Measurements from ENCODE around the gene PBX1.

Gene PBX1

DNA sequence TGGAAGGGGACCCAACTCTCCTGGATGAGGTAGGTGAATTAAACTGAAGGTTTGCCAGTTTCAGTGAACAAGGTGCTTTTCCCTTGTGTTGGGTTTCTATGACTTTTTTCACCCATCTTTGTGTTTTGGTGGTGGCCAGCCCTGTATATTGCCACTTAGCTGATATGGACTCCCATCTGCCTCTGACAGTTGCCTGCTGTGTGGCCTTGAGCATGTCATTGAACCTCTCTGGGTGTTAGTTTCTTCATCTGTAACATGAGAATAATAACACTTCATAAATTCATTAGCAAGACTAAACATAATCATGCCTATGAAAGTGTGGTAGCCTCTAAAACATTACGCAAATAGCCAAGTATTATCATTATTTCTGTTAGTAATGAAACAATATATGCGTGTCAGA, 141.7 kb downstream of the PBX1 start:
- no peak for DNase-seq (ENCODE audit: low spot score)

DNA sequence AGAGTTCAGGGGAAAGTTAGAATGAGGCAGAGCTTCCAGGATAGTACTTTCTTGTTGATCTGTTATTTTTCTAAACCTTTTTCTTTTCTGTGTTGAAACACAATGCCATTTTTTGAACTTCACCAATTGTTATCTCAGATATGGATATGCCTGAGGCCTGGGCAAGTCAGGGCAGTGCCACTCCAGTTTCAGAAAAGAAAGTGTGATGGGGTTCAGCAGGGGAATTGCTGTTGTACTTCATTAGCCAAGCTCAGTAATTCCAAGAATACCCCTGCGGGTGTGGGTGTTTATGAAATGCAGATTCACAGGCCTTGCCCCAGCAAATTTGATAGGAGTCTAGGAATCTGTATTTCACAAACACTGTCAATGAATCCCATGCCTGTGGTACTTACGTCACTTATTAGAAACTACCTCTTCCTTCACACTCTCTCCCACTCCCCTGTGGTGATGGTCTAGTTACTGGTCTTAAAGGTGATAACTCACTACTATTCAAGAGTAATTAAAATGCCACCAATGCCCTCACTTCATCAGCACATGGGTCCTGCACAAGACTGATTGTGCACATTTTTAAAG, 142.3 kb downstream of the PBX1 start:
- DNase-seq (ENCODE audit: low spot score) = no peak

DNA sequence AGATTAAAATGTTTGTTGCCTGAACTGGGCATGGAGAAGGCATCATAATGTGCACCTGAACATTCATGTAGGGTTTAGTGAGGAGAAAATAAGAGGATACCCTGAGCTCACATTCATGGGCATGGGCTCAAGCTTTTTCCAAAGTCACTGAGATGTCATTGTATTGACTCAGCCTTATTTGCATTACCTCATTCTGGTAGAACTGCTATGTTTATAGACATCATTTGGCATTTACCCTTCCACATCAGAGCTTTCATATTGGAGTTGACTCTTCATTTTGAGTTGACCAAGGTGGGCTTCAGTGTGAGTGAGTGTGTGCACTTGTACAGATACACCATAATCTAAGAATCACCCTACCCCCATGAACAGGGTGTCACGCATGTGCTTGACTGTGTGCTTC, 143.2 kb downstream of the PBX1 start:
- DNase-seq (ENCODE audit: low spot score) = no peak

DNA sequence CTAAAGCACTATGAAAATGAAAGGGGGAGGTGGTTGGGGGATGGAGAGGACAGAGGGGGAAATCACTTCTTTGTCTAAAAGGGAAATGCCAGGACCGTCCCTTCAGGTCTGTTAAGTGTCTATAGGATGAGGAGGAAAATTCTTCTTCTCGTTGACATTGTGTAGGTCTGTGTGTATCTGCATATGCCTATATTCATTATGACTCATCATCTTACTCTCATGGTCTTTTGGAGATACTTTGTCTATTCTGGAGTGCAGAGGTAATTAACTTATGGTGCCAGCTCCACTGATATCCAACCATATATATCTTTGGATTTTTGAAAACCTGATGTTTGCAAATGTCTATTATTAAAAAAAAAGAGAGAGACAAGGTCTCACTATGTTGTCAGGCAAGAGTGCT, 143.7 kb downstream of the PBX1 start:
- DNase-seq (ENCODE audit: low spot score) = no peak

DNA sequence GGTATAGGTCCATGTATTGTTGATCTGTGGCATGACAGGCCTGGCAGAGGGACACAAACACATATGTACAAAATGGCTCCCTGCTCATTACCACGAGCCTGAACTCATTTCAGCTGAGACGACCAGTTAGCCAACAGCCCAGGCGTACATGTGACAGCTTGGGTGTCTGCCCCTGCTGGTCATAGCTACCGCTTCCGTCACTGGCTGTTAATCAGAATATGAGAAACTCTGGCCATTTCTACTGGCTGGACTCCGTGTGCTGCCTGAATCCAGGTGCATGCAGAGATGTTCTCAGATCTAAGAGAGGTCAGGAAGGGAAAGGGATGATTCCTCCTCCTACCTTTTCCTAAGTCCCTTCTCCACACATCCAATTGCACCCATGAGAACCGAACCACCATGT, 144.5 kb downstream of the PBX1 start:
- DNase-seq (ENCODE audit: low spot score) = no peak

DNA sequence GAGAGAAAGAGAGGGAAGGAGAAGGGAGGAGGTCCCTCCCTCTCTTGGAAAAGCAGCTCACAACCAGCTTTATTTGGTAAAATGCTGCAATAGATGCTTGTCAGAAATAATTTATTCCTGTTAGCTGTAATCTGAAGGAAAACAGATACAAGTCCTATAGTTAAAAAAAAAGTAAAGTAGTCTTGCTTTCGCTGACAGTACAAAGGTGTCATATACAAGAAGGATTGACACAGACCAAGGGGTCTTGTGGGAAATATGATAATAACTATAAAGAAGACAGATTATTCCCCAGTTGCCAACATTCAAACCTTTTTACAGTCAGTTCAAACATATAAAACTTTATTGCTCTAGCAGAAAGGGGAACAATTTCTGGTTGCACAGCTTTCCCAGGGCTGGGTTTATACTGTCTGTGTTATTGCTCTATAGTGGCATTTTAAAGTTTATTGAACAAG, 145.0 kb downstream of the PBX1 start:
- DNase-seq (ENCODE audit: low spot score) = no peak

DNA sequence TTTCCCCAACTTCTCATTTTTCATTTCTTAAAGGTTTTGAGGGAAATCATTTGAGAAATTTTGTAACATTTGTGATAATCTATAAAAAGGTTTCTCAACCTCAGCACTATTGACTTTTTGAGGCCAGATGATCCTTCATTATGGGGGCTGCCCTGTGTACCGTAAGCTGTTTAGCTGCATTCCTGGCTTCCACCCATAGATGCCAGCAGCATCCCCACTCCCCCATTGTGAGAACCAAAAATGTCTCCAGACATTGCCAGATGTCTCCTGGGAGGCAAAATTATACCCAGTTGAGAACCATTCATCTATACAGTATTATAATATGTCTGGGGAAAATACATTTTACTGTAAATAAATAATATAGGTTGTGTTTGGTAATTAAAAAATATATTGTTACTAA, 146.0 kb downstream of the PBX1 start:
- DNase-seq (ENCODE audit: low spot score) = no peak

DNA sequence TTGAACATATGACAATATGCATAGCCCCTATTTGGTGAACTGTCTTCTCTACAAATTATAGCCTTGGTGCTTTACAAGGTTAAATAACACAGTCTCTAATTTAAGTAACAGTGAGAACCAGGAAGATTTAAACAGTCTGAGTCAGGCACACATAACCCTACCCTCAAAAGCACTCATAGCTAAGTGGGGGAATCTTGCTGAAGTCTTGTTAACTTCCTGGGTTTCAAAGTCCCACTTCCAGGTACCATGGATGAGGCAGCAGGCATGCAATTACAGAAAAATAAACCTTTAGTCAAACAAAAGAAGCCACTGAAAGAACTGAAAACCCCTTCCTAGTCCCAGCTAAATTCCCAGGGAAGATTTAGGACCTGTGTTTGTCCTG, 147.6 kb downstream of the PBX1 start:
- DNase-seq (ENCODE audit: low spot score) = no peak

DNA sequence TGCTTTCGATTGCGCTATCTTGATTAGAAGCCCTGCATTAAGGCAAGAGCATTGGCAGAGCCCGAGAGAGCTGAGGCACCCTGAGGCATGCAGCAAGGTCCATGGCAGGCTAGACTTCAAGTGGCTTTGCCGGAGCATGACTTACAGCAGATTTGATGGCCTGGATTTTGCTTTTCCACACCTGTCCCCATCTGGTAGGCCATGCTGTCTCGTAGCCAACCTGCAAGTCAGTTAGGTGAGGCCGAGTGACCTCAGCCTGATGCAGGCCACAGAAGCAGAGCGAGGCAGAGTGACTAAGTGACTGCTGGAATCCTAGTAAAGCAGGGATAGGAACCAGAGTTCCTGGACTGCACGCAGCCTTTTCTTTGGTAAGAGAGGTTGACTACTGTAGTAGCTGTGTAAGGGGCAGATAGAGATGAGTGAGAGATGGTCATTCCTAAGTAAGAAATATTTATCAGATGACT, 148.9 kb downstream of the PBX1 start:
- DNase-seq (ENCODE audit: low spot score) = no peak

DNA sequence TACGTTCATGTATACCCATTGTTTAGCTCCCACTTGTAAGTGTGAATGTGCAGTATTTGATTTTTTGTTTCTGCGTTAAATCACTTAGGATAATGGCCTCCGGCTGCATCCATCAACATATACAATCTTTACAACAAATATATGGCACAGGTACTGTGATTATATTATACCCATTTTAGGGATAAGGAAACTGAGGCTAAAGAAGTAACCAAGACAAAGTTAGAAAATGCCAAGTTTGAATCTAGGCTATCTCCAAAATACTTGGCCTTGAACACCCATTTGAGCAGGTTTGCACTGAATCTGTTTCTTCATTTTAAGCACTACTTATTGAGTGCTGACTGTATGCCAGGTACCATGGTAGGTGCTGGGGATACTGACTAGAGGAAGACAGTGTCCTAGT, 149.6 kb downstream of the PBX1 start:
- no peak for DNase-seq (ENCODE audit: low spot score)

DNA sequence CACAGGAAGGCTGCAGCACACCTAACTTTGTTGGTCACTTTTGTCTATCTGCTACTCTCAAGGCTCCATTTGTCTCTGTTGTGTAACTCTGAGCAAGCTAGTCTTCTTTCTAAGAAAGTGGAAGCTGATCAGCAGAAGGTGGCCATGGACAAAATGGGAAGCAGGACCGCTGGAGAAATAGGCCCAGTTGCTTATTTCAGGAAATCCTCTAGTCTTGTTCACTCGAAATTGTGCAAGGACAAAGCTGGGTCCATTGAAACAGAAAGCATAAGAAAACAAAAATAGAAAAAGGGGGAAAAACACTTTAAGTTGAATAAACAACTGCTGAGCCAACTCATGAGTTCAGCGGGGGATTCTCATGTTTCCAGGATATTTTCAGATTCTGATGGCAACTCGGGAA, 150.1 kb downstream of the PBX1 start:
- DNase-seq (ENCODE audit: low spot score) = no peak

DNA sequence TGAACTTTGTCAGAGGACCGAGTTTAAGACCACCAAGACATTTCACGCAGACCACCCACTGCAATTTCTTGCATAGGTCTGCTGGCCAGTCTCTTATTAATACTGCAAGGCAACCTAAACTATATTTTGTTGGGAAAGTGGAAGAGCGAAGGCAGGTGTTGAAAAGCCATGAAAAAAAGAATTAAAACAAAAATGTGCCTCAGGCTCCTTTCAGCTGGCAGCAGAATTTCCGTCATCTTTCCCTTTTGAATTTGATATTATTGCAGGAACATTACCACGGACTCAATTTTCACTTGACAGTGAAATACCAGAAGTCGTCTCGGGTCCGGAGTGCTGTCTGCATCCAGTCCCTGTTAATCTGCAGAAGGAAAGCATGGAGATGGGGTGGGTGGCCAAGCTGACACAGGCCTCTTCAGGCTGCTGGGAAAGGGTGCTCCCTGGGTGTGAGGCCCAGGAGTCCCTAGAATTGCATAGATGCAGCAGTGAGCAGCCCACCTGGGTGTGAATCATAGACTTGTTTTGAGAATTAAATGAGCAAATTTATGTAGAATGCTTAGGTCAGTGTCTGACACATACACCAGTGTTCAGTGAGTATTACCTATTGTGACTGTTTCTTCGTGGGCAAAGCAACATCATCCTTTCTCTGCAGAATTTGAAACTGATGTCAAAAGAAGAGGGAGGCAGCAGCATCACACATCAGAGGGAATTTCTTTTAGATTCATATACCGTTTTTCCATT, 150.7 kb downstream of the PBX1 start:
- no peak for DNase-seq (ENCODE audit: low spot score)

DNA sequence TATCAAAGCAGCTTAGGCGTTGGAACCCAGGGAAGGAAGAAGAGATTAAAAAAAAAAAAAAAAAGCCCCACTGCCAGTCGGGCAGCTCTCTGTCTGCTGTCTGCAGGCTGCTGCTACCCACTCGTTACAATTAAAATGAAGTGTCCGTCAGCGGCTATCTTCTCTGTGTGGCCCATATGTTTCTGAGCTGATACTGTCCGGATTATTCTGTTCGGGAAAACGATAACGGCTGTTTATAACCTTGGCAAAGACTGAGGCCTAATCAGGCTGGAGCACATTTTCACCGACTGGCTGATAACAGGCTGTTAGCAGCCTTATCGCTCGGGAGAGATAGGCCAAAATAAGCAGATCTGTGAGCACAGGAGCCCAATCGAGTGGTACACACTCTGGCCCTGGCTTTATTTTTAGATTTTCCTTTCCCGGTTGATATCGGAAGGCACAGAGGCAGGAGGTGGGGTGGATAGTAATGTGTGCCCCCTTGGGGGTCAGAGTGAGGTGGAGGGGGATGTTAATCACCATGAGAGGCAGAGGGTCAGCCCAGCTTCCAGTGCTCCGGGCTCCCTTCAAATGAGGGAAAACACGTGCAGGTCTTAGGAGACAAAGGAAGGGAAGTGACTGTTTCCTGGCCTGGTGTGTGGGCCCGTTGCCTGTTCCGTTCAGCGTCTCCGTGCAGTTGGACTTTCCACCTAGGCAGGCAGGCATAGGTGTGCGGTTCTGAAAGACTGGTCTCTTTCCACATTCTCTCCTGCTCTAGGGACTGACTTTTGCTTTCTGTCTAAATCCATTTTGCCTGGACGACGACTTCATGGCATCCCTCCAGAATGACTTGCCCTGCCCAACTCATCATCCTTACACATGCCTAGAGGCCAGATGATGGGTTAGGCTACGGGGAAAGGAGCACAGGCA, 153.4 kb downstream of the PBX1 start:
- no peak for DNase-seq (ENCODE audit: low spot score)

DNA sequence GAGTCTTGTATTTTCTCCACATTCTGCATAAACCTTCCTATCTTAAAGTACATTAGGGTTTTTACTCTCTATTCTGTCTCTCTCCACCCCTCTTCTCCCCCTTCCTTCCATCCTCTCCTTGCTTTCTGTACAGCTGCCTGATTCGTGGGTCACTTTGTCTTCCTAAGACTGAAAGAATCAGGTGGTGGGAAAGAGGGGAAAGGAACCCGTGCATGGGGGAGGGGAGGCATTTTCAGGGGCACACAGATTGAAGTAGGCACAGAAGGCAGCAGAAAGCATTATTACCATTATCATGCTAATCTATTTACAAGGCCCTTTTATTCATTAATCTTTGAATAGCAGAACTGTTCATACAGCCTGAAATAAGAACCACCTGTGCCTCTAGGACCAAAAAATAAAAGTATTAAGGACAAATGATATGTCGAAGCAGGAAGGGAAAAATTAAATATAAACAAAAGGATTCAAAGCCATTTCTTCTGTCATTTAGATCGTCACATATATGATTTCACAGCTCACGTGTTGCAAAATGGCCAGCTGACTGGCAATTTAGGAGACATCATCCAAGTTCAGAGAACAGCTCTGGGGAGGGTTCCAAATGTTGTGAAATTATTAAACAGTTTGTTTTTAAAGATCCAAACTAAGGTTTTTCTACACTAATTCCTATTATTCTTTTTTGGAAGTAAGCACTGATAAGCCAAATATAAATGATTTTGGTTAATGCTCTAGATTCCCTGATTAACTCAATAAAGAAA, 154.6 kb downstream of the PBX1 start:
- no peak for DNase-seq (ENCODE audit: low spot score)

DNA sequence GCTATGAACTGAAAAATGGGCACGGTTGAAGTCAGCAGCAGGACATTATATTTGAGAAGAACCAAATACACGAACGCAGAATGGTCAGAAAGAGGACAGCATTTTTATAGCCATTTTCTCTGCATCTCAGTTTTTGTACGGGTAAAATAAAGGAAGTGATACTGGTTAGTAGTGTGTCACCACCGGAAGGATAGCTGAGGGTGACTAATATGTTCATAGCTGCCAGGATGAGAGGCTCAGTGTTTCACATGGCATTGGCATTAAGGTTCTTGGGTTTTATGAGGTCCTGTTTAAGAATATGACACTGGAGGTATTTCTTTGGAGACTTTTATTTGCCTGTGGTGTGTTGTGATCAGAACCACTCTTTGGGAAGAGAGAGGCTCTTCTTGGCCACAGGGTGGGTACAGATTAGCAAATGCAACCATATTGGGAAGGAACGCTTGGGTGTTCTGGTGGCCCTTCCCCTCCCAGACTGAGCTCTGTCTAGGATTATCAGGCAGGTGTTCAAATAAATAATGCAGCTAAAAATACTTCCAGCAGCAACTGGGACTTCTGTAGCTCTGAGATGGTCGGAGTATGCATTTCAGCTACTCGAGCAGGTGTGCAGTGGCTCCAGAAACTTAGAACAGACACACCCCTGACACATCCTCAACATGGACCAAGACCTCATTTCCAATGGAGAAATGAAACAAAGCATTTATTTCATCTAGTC, 158.2 kb downstream of the PBX1 start:
- DNase-seq (ENCODE audit: low spot score) = no peak

DNA sequence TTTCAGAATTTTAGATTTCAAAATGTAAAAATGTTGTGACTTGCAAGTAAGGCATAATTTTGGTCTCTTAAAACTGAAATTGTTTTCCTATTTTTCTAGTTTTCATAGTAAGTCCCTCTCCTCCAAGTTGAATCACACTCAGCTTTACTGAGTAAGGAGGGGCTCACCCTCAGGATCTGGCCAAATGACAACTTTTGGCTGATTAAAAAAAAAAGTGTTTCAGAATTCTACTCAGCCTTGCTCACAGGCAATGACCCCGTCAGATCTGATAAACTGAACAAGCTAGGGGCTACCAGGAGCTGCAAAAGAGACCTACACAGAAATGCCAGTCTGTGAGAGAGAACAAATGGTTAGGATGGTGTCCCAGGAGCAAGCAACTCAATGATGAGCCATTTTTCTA, 159.8 kb downstream of the PBX1 start:
- DNase-seq (ENCODE audit: low spot score) = no peak

DNA sequence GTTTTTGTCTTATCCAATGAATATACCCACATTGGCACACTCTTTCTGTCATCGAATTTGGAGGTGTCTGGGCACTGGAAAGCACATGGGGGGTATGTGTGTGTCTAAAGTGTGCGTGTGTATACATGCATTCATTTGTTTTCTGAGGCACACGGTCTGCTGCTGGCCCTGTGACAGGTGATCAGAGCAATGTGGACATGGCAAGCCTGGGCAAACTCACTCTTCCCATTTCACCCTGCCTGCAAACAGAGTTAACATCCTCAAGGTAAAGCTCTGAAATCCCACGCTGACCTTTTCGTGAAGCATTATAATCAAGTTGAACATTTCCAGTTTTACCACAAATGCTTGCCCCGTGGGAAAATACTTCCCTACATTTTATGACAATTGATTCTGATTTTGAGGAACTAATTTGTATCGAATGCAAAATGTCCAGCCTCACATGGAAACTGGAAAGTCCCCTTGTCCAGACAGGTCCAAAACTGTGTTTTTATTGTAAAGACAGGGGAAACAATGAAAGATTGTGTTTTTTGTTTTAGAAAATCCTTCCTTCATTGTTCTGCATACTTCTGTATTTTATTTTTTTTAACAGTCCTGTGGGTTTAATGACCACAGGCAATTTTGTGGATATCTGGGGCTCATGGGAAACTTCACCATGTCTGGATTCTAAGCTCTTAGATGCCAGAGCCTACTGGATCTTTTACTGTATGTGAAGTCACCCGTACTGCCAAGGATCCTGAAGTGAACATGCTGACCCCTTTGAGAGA, 160.9 kb downstream of the PBX1 start:
- no peak for DNase-seq (ENCODE audit: low spot score)

DNA sequence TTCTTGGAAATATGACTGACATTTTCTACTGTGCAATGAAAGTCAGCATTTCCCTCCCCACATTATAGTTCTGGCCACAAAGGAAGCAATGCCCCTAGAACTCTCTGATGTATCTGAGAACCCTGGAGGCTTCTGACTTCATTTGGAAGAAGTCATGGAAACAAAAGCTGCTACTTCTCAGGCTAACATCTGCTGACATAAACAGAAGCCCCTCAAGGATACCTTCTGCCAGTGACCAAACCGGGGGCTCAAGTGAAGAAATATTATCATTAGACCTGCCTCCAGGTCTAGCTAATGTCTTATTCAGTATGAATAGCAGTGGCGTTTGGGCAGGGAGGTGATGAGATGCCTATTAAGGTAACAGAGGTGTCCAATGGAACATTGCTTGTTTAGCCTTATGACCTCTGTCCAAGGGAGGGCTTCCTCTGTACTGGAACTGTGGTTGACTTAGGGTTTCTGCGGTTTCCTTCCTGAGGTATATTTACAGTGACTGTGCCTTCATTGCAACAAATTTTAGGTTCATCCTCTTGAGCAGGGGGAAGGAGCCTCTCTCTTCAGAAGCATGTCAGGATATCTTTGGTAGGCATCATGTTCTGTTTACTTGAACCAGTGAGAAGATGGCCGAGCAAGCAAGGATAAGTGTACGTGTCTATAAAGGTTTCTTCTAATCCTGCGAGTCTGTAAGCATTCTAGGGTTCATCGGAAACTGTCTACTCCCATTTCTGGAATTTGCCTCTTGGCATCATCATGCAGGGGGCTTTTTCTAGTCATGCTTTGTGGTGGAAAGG, 161.7 kb downstream of the PBX1 start:
- no peak for DNase-seq (ENCODE audit: low spot score)

DNA sequence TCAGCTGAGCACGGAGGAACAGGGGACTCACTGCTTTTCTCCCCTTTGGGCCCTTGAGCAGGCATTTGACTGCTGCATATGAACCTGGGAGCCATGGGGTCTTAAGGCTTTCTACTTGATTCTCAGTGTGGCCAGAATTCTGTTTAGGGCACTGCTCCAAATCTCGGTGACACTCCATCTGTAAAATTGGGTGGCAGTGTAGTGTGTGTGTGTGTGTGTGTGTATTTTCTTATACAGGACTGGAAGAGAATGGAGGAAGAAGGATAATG, 162.2 kb downstream of the PBX1 start:
- DNase-seq (ENCODE audit: low spot score) = no peak

DNA sequence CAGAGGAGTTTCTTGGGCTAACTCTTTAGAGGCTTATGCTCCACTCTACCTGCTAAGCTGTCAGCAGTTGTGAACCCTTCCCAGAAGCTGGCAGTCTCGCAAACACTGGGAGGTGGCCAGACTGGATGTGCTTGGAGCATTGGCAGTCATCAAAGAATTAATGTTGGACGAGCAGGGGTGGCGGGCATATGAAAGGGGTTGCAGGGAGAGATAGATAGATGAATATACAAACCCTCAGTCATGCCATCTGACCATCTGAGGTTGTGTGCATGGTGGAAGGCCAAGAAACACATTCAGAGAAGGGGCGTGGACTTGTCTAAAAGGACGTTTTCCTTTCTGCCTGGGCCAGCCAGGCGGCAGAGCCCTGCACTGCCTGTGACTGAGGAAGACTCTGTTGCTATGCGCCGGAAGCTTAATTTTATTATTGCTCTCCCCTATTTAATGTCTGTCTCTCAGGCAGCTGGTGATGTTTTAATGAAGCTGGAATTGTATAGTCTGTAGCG, 164.4 kb downstream of the PBX1 start:
- no peak for DNase-seq (ENCODE audit: low spot score)

All from HuH-7 (cell line).